ENCODE measurements around the gene MBNL1.

Gene MBNL1

GRCh38 chr3:152278756-152279427 lies 10.2 kb downstream of the MBNL1 start:
- Mint-ChIP-seq H3K4me1 (no peaks in the 10 kb centered on the region), H3K4me3 (no peak overlapping the region), H3K9me3 (no peaks in the 10 kb centered on the region), H3K36me3 (ENCODE audit: low read depth) (no peaks in the 10 kb centered on the region), H3K27ac (no peak overlapping the region), H3K27me3 (ENCODE audit: low read depth, poor library complexity) (no peaks in the 10 kb centered on the region)
- no peak for DNase-seq
- no peak for TF ChIP-seq CTCF (IDR thresholded peaks at IDR 0.05)

GRCh38 chr3:152279479-152279878 lies 10.8 kb downstream of the MBNL1 start:
- DNase-seq, result no peak
- no peak for TF ChIP-seq CTCF (IDR thresholded peaks at IDR 0.05)
- Mint-ChIP-seq H3K4me3 (no peak overlapping the region), H3K27ac (no peak overlapping the region), H3K9me3 (no peaks in the 10 kb centered on the region), H3K4me1 (no peaks in the 10 kb centered on the region), H3K36me3 (ENCODE audit: low read depth) (no peaks in the 10 kb centered on the region), H3K27me3 (ENCODE audit: low read depth, poor library complexity) (no peaks in the 10 kb centered on the region)

- H3K27me3 Mint-ChIP-seq (ENCODE audit: low read depth, poor library complexity), result no peaks in the 10 kb centered on the region
- no peak for TF ChIP-seq CTCF (IDR thresholded peaks at IDR 0.05)
- DNase-seq, result no peak
- H3K27ac Mint-ChIP-seq, result no peak overlapping the region
- no peak overlapping the region for H3K4me3 Mint-ChIP-seq
- no peaks in the 10 kb centered on the region for H3K4me1 Mint-ChIP-seq
- H3K36me3 Mint-ChIP-seq (ENCODE audit: low read depth), result no peaks in the 10 kb centered on the region
- H3K9me3 Mint-ChIP-seq, result no peaks in the 10 kb centered on the region
Observed at GRCh38 chr3:152280539-152280938, 11.8 kb downstream of the MBNL1 start.

GRCh38 chr3:152281133-152281713 lies 12.5 kb downstream of the MBNL1 start:
- H3K9me3 Mint-ChIP-seq, result no peaks in the 10 kb centered on the region
- TF ChIP-seq CTCF (IDR thresholded peaks at IDR 0.05), result no peak
- no peaks in the 10 kb centered on the region for H3K27me3 Mint-ChIP-seq (ENCODE audit: low read depth, poor library complexity)
- no peak overlapping the region for H3K4me3 Mint-ChIP-seq
- no peaks in the 10 kb centered on the region for H3K4me1 Mint-ChIP-seq
- no peaks in the 10 kb centered on the region for H3K36me3 Mint-ChIP-seq (ENCODE audit: low read depth)
- no peak overlapping the region for H3K27ac Mint-ChIP-seq
- DNase-seq, result no peak

GRCh38 chr3:152282813-152283212 lies 14.1 kb downstream of the MBNL1 start:
- no peaks in the 10 kb centered on the region for H3K36me3 Mint-ChIP-seq (ENCODE audit: low read depth)
- H3K27ac Mint-ChIP-seq, result no peak overlapping the region
- H3K4me3 Mint-ChIP-seq, result no peak overlapping the region
- no peaks in the 10 kb centered on the region for H3K4me1 Mint-ChIP-seq
- TF ChIP-seq CTCF (IDR thresholded peaks at IDR 0.05), result no peak
- H3K27me3 Mint-ChIP-seq (ENCODE audit: low read depth, poor library complexity), result no peaks in the 10 kb centered on the region
- no peak for DNase-seq
- no peaks in the 10 kb centered on the region for H3K9me3 Mint-ChIP-seq

Measured in nephron progenitor cell (in vitro differentiated cells).